GM10847 (cell line): ENCODE results near the gene TMEM168.

Source experiments
- POLR2A ChIP-seq: IDR thresholded peaks from 2 replicates; pipeline ENCODE4 v1.6.1; 2011; ENCODE audit not compliant: insufficient read length; ENCODE audit errors: extremely low read depth

TMEM168 gene

GRCh38 chr7:112744818-112745217, 45.4 kb downstream of the TMEM168 start:
- no peak for TF ChIP-seq POLR2A

- TF ChIP-seq POLR2A = no peak
These were observed 46.4 kb downstream of the TMEM168 start for GRCh38 chr7:112743811-112744210.

GRCh38 chr7:112740667-112741066, 49.5 kb downstream of the TMEM168 start:
- no peak for TF ChIP-seq POLR2A

GRCh38 chr7:112739436-112740180, 50.6 kb downstream of the TMEM168 start:
- no peak for TF ChIP-seq POLR2A

- TF ChIP-seq POLR2A = no peak
These were observed 54.9 kb downstream of the TMEM168 start for GRCh38 chr7:112735261-112735660.

- TF ChIP-seq POLR2A = no peak
These were observed 64.1 kb downstream of the TMEM168 start for GRCh38 chr7:112726076-112726475.

GRCh38 chr7:112723416-112723815, 66.8 kb downstream of the TMEM168 start:
- TF ChIP-seq POLR2A = no peak

- no peak for TF ChIP-seq POLR2A
These were observed 68.8 kb downstream of the TMEM168 start for GRCh38 chr7:112721366-112721765.

- no peak for TF ChIP-seq POLR2A
These were observed 74.7 kb downstream of the TMEM168 start for GRCh38 chr7:112715525-112715924.

GRCh38 chr7:112714917-112715316, 75.3 kb downstream of the TMEM168 start:
- TF ChIP-seq POLR2A = no peak
